GM23338 (cell line): Measurements from ENCODE around the gene DNAL4. TPM values are rescaled to one million over a fixed set of nuclear protein-coding genes. Genes with fewer than 3 reads are reported as not detected.

Experiments used
- ATAC-seq: fragments of 200-7000 bp; cut with Tn5 transposase; 3 replicates; pipeline ENCODE4 v1.9.1; 2020
- DNase-seq: peaks from one replicate; pipeline ENCODE4 v3.0.0-alpha.2; 2015; ENCODE audit warnings: low spot score
- H2AFZ ChIP-seq: fragments of 200-600 bp; sonication (generic); 2 replicates; pipeline ENCODE4 v1.8.0; 2016; ENCODE audit warnings: antibody characterized with exemption, mild to moderate bottlenecking, moderate library complexity
- H3F3A ChIP-seq: fragments of 200-600 bp; sonication (generic); replicated peaks from 2 replicates; pipeline ENCODE4 v1.8.0; 2017; ENCODE audit warnings: antibody characterized with exemption, mixed run types, low read depth
- H3K27ac ChIP-seq: fragments of 200-600 bp; sonication (generic); 2 replicates; pipeline ENCODE4 v1.6.1; 2016; ENCODE audit warnings: low read depth
- H3K27me3 ChIP-seq: fragments of 200-600 bp; sonication (generic); 2 replicates; pipeline ENCODE4 v1.8.0; 2016; ENCODE audit warnings: mild to moderate bottlenecking, mixed run types, moderate library complexity; ENCODE audit not compliant: insufficient read depth
- H3K36me3 ChIP-seq: fragments of 200-600 bp; sonication (generic); 2 replicates; pipeline ENCODE4 v1.8.0; 2016; ENCODE audit warnings: mild to moderate bottlenecking; ENCODE audit not compliant: insufficient read depth
- H3K4me1 ChIP-seq: fragments of 200-600 bp; sonication (generic); 2 replicates; pipeline ENCODE4 v1.8.0; 2016; ENCODE audit warnings: mild to moderate bottlenecking, moderate library complexity; ENCODE audit not compliant: insufficient read depth
- H3K4me2 ChIP-seq: fragments of 200-600 bp; sonication (generic); 2 replicates; pipeline ENCODE4 v1.7.1; 2017; ENCODE audit warnings: mixed run types
- H3K4me3 ChIP-seq: fragments of 200-600 bp; sonication (generic); 2 replicates; pipeline ENCODE4 v1.6.1; 2016; ENCODE audit warnings: mixed run types
- H3K79me2 ChIP-seq: fragments of 200-600 bp; sonication (generic); replicated peaks from 2 replicates; pipeline ENCODE4 v1.8.0; 2017; ENCODE audit warnings: mild to moderate bottlenecking; ENCODE audit not compliant: insufficient read depth
- H3K9me2 ChIP-seq: fragments of 200-600 bp; sonication (generic); 2 replicates; pipeline ENCODE4 v1.8.0; 2017; ENCODE audit not compliant: insufficient read depth
- H4K20me1 ChIP-seq: fragments of 200-600 bp; sonication (generic); replicated peaks from 2 replicates; pipeline ENCODE4 v1.8.0; 2017; ENCODE audit warnings: mild to moderate bottlenecking; ENCODE audit not compliant: insufficient read depth
- H3K27ac Mint-ChIP-seq: 2 replicates; pipeline ENCODE4 v1.8.0; 2020; ENCODE audit warnings: inconsistent platforms, mild to moderate bottlenecking, moderate library complexity, mixed read lengths
- H3K27me3 Mint-ChIP-seq: 3 replicates; pipeline ENCODE4 v1.8.0; 2022; ENCODE audit warnings: low read depth, mild to moderate bottlenecking, moderate library complexity, mixed read lengths, inconsistent platforms; ENCODE audit not compliant: insufficient read depth, poor library complexity
- H3K36me3 Mint-ChIP-seq: 3 replicates; pipeline ENCODE4 v1.8.0; 2021; ENCODE audit warnings: low read depth, mild to moderate bottlenecking, inconsistent platforms, moderate library complexity, mixed read lengths
- H3K4me1 Mint-ChIP-seq: 3 replicates; pipeline ENCODE4 v1.8.0; 2020; ENCODE audit warnings: mild to moderate bottlenecking, inconsistent platforms, mixed read lengths
- H3K4me3 Mint-ChIP-seq: 3 replicates; pipeline ENCODE4 v1.8.0; 2021; ENCODE audit warnings: moderate library complexity, mild to moderate bottlenecking, inconsistent platforms, mixed read lengths
- H3K9me3 Mint-ChIP-seq: 3 replicates; pipeline ENCODE4 v1.8.0; 2020; ENCODE audit warnings: moderate library complexity, mild to moderate bottlenecking, inconsistent platforms, mixed read lengths
- CREB1 ChIP-seq: fragments of 250-450 bp; sonication (Bioruptor Pico); IDR thresholded peaks from 2 replicates; pipeline ENCODE4 v1.5.0; 2020; ENCODE audit warnings: low read depth, mild to moderate bottlenecking, moderate library complexity
- CTCF ChIP-seq, 2 experiments: fragments of 200-600 bp in 1 of 2; sonication (generic) in 1 of 2; conservative IDR thresholded peaks; 2 replicates each; pipeline versions ENCODE4 v1.5.1 to v1.6.1; 2016 to 2017; ENCODE audit warnings: antibody characterized with exemption in 2 of 2, low read depth in 2 of 2, mild to moderate bottlenecking in 2 of 2, moderate library complexity in 1 of 2
- ETS1 ChIP-seq: IDR thresholded peaks from 2 replicates; pipeline ENCODE4 v1.6.1; 2016; ENCODE audit warnings: antibody characterized with exemption
- EZH2 ChIP-seq: fragments of 200-600 bp; sonication (generic); IDR thresholded peaks from one replicate; pipeline ENCODE4 v1.8.0; 2017; ENCODE audit warnings: antibody characterized with exemption, mild to moderate bottlenecking, low read depth; ENCODE audit not compliant: unreplicated experiment
- EZH2phosphoT487 ChIP-seq: fragments of 200-600 bp; sonication (generic); IDR thresholded peaks from one replicate; pipeline ENCODE4 v1.8.1; 2018; ENCODE audit warnings: antibody characterized with exemption; ENCODE audit not compliant: unreplicated experiment
- JUNB ChIP-seq: IDR thresholded peaks from one replicate; pipeline ENCODE4 v1.6.1; 2016; ENCODE audit warnings: antibody characterized with exemption; ENCODE audit not compliant: unreplicated experiment
- NANOG ChIP-seq: IDR thresholded peaks from 2 replicates; pipeline ENCODE4 v1.6.1; 2016; ENCODE audit warnings: antibody characterized with exemption, borderline replicate concordance
- POLR2AphosphoS5 ChIP-seq: IDR thresholded peaks from 2 replicates; pipeline ENCODE4 v1.6.1; 2016; ENCODE audit warnings: antibody characterized with exemption, low read depth
- REST ChIP-seq: IDR thresholded peaks from one replicate; pipeline ENCODE4 v1.6.1; 2018; ENCODE audit warnings: antibody characterized with exemption; ENCODE audit not compliant: unreplicated experiment
- STAT1 ChIP-seq: IDR thresholded peaks from one replicate; pipeline ENCODE4 v1.6.1; 2016; ENCODE audit warnings: antibody characterized with exemption; ENCODE audit not compliant: unreplicated experiment
- ZNF114 ChIP-seq: fragments of 250-450 bp; sonication (Bioruptor Pico); IDR thresholded peaks from 2 replicates; pipeline ENCODE4 v1.5.0; 2020; ENCODE audit warnings: mild to moderate bottlenecking, moderate library complexity
- ZNF331 ChIP-seq: fragments of 250-450 bp; sonication (Bioruptor Pico); IDR thresholded peaks from 2 replicates; pipeline ENCODE4 v1.5.0; 2020; ENCODE audit warnings: low read depth, mild to moderate bottlenecking, moderate library complexity
- ZNF462 ChIP-seq: fragments of 250-450 bp; sonication (Bioruptor Pico); IDR thresholded peaks from 2 replicates; pipeline ENCODE4 v1.5.0; 2020; ENCODE audit warnings: mild to moderate bottlenecking, moderate library complexity
- polyA plus RNA-seq: library from polyadenylated mRNA; unstranded; fragments of >200 nt; fragmentation: Nextera tagmentation; extraction: Ambion mirVana; gene quantifications from 2 replicates; pipeline ENCODE4 v1.2.1, GENCODE V29; 2016
- total RNA-seq: library from RNA; depleted of rRNA; stranded (reverse); fragments of >200 nt; shearing (Covaris generic); gene quantifications from 2 replicates; pipeline ENCODE4 v1.2.3, GENCODE V29; 2014

DNAL4 gene
- total and polyA plus RNA-seq, 2 experiments from 2014 or later: 9.3 to 10.0 TPM

- no peak overlapping the region for H2AFZ ChIP-seq
- H3K4me1 ChIP-seq: no peaks in the 10 kb centered on the region
- H4K20me1 ChIP-seq: no peaks in the 10 kb centered on the region
- no peaks in the 10 kb centered on the region for H3F3A ChIP-seq
- no peak overlapping the region for H3K27ac ChIP-seq
- Mint-ChIP-seq H3K9me3 (no peaks in the 10 kb centered on the region; the same call in 2 of the 3 replicates), H3K27me3 (peaks cover 16% of the 10 kb centered on the region), H3K36me3 (no peaks in the 10 kb centered on the region; the same call in 2 of the 3 replicates), H3K4me3 (no peak overlapping the region), H3K27ac (no peak overlapping the region), H3K4me1 (peaks cover 6% of the 10 kb centered on the region)
- no peak overlapping the region for H3K4me2 ChIP-seq
- no peaks in the 10 kb centered on the region for H3K9me2 ChIP-seq
- no peak overlapping the region for H3K4me3 ChIP-seq
- DNase-seq: no peak
- no peaks in the 10 kb centered on the region for H3K36me3 ChIP-seq
- no peaks in the 10 kb centered on the region for H3K27me3 ChIP-seq
- TF ChIP-seq CREB1 (CRISPR knock-in tag): no peak
- TF ChIP-seq JUNB: no peak
- no peak for TF ChIP-seq ZNF114 (CRISPR knock-in tag)
- TF ChIP-seq REST: no peak
- TF ChIP-seq ETS1: no peak
- no peak for TF ChIP-seq ZNF331 (CRISPR knock-in tag)
- no peak for TF ChIP-seq ZNF462
- TF ChIP-seq POLR2AphosphoS5: no peak
- TF ChIP-seq NANOG: no peak
- TF ChIP-seq EZH2: no peak
- no peak for TF ChIP-seq EZH2phosphoT487
- TF ChIP-seq STAT1: no peak
- no peak for TF ChIP-seq CTCF (conservative IDR thresholded peaks at IDR 0.05; ENCODE audit: low read depth in 2 of 2)
- no peaks in the 10 kb centered on the region for H3K79me2 ChIP-seq
- ATAC-seq: no peak
Observed at GRCh38 chr22:38829485-38829884, 35.5 kb upstream of the DNAL4 start.
